K562 (cell line): ENCODE data around the gene PHTF1. TPM values are rescaled to one million over a fixed set of nuclear protein-coding genes. Genes with fewer than 3 reads are reported as not detected.

Experiments used
- CBFA2T2 ChIP-seq: fragments of 450-650 bp; conservative IDR thresholded peaks from 2 replicates; pipeline ENCODE4 v1.6.1; 2017; ENCODE audit warnings: mild to moderate bottlenecking
- CREM ChIP-seq: IDR thresholded peaks from 2 replicates; pipeline ENCODE4 v1.6.1; 2014; ENCODE audit warnings: antibody characterized with exemption, low read depth
- DDX20 ChIP-seq: fragments of 450-650 bp; IDR thresholded peaks from 2 replicates; pipeline ENCODE4 v1.6.1; 2016; ENCODE audit warnings: missing genetic modification characterization, low read depth, mild to moderate bottlenecking, missing compliant biosample characterization, moderate library complexity
- DPF2 ChIP-seq: fragments of 450-650 bp; IDR thresholded peaks from 2 replicates; pipeline ENCODE4 v1.6.1; 2016
- ELF1 ChIP-seq: fragments of 200-800 bp; sonication (Bioruptor generic); IDR thresholded peaks from 2 replicates; pipeline ENCODE4 v1.6.1; 2016; ENCODE audit warnings: missing genetic modification characterization, missing compliant biosample characterization
- FOXP1 ChIP-seq: sonication (generic); formaldehyde crosslinking; IDR thresholded peaks from 2 replicates; pipeline ENCODE4 v1.8.0; 2022; ENCODE audit warnings: mild to moderate bottlenecking, missing genetic modification reagents
- HNRNPL ChIP-seq: fragments of 200-400 bp; formaldehyde crosslinking; IDR thresholded peaks from 2 replicates; pipeline ENCODE4 v1.6.1; 2017; ENCODE audit warnings: low read depth, mild to moderate bottlenecking, low read length
- LCOR ChIP-seq: sonication (generic); formaldehyde crosslinking; IDR thresholded peaks from 2 replicates; pipeline ENCODE4 v1.8.0; 2022; ENCODE audit warnings: mild to moderate bottlenecking, missing genetic modification reagents
- MEF2A ChIP-seq: IDR thresholded peaks from 2 replicates; pipeline ENCODE4 v1.6.1; 2011; ENCODE audit warnings: low read depth, mild to moderate bottlenecking, low read length, moderate library complexity; ENCODE audit not compliant: control insufficient read depth
- PHB ChIP-seq: fragments of 250-450 bp; sonication (Bioruptor Pico); IDR thresholded peaks from 2 replicates; pipeline ENCODE4 v1.5.0; 2021
- PHTF2 ChIP-seq: fragments of 250-450 bp; sonication (Bioruptor Pico); IDR thresholded peaks from 2 replicates; pipeline ENCODE4 v1.5.0; 2021; ENCODE audit warnings: mild to moderate bottlenecking
- POLR2AphosphoS5 ChIP-seq: IDR thresholded peaks from 2 replicates; pipeline ENCODE4 v1.6.1; 2011; ENCODE audit warnings: mild to moderate bottlenecking, low read depth, low read length, moderate library complexity; ENCODE audit not compliant: control insufficient read depth, insufficient read depth
- PTRF ChIP-seq: fragments of 450-650 bp; IDR thresholded peaks from 2 replicates; pipeline ENCODE4 v1.6.1; 2016; ENCODE audit warnings: mild to moderate bottlenecking, missing genetic modification characterization, missing compliant biosample characterization
- RBFOX2 ChIP-seq: fragments of 200-400 bp; formaldehyde crosslinking; IDR thresholded peaks from 2 replicates; pipeline ENCODE4 v1.6.1; 2017; ENCODE audit warnings: low read depth, mild to moderate bottlenecking, low read length, moderate library complexity
- SETDB1 ChIP-seq: IDR thresholded peaks from one replicate; pipeline ENCODE4 v1.6.1; 2012; ENCODE audit warnings: low read length, control low read depth, inconsistent platforms
- SIX5 ChIP-seq, 2 experiments: IDR thresholded peaks; 2 replicates each; pipeline ENCODE4 v1.6.1; 2011; ENCODE audit warnings: low read length in 2 of 2, borderline replicate concordance in 1 of 2, low read depth in 1 of 2, mild to moderate bottlenecking in 1 of 2, moderate library complexity in 1 of 2; ENCODE audit not compliant: insufficient read depth in 1 of 2
- TEAD1 ChIP-seq, 2 experiments: fragments of 450-650 bp in 1 of 2; sonication (generic) in 1 of 2; formaldehyde crosslinking; IDR thresholded peaks; 2 replicates each; pipeline versions ENCODE4 v1.4.0 to v1.8.0; 2020 to 2022; ENCODE audit warnings: mild to moderate bottlenecking in 2 of 2, missing genetic modification reagents in 1 of 2
- ZNF212 ChIP-seq: fragments of 450-650 bp; formaldehyde crosslinking; IDR thresholded peaks from 2 replicates; pipeline ENCODE4 v1.4.0; 2020; ENCODE audit warnings: mild to moderate bottlenecking
- polyA plus RNA-seq, 8 experiments: library from polyadenylated mRNA; depleted of rRNA in 4 of 8; stranded (reverse) in 5 of 8; unstranded in 3 of 8; fragments of >200 nt; fragmentation: Nextera tagmentation in 2 of 8; fragmentation: Illumina TruSeq in 1 of 8; extraction: Ambion mirVana in 2 of 8; extraction: Trizol in 1 of 8; gene quantifications; 2 replicates each; pipeline versions ENCODE4 v1.2.1 to v1.2.3, GENCODE V29; 2011 to 2014; ENCODE audit warnings: inconsistent platforms in 1 of 8, missing spikeins in 1 of 8
- total RNA-seq, 7 experiments: library from RNA; depleted of rRNA in 6 of 7; stranded (reverse); fragments of >200 nt in 6 of 7; fragmentation: Illumina TruSeq in 2 of 7; extraction: Trizol in 2 of 7; gene quantifications; 2 replicates each; pipeline versions ENCODE4 v1.2.1 to v1.2.3, GENCODE V29; 2011 to 2021; ENCODE audit warnings: low replicate concordance in 1 of 7
- TF ChIP-seq, protein P1 (sequence below): fragments of 450-650 bp; formaldehyde crosslinking; IDR thresholded peaks from 2 replicates; pipeline ENCODE4 v1.4.0; 2022; ENCODE audit warnings: mild to moderate bottlenecking, moderate library complexity
- TF ChIP-seq, protein P2 (sequence below): sonication (generic); formaldehyde crosslinking; IDR thresholded peaks from 2 replicates; pipeline ENCODE4 v1.8.0; 2023; ENCODE audit warnings: missing genetic modification reagents, mild to moderate bottlenecking, borderline replicate concordance

PHTF1 gene
- total and polyA plus RNA-seq, 9 of the 15 experiments (the other 6 are each of a cell fraction or from before 2014, with no cell fraction given) = 8.4 to 36.2 (median 23.0) TPM

DNA sequence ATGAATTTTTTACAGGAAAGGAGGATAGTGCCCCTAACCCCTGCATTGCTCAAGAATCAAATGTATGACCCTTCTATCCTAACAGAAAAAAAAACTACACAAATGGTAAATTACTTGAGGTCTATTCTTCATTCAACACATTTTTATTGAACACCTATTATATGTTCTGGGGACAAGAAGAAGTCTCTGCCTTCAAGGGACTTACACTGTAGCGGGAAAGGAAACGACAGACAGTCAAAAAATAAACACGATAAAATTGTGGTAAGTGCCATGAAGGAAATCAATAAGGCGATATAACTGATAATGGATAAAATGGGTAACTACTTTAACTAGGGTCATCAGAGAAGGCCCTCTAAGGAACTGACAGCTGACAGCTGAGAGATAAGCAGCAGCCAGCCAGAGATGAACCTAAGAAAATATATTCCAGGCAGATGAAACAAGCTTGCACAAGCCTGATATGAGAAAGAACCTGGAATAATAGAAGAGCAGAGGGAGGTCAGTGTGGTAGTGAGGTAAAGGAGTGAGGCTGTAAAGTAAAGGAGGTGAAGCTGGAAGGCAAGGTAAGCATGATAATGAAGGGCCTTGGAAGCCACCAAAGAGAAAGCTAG is 66.4 kb downstream of the PHTF1 start (continued):
- TF ChIP-seq HNRNPL (no peak), CREM (no peak), DPF2 (peak; percentile 69), MEF2A (no peak), TEAD1 (CRISPR knock-in tag; IDR thresholded peaks at IDR 0.05) (no peak), POLR2AphosphoS5 (peak; percentile 41; the same call in 1 of the 2 replicates), DDX20 (no peak), ELF1 (tag) (no peak), PHTF2 (CRISPR knock-in tag) (no peak), SIX5 (IDR thresholded peaks at IDR 0.05; ENCODE audit: borderline replicate concordance in 1 of 2, insufficient read depth in 1 of 2, low read depth in 1 of 2, low read length in 2 of 2) (no peak), PTRF (tag) (no peak), CBFA2T2 (peak; percentile 81), SETDB1 (no peak), RBFOX2 (no peak), FOXP1 (CRISPR knock-in tag) (no peak), PHB (CRISPR knock-in tag) (no peak), ZNF212 (CRISPR knock-in tag) (no peak), LCOR (no peak)
- TF ChIP-seq, protein P1, sequence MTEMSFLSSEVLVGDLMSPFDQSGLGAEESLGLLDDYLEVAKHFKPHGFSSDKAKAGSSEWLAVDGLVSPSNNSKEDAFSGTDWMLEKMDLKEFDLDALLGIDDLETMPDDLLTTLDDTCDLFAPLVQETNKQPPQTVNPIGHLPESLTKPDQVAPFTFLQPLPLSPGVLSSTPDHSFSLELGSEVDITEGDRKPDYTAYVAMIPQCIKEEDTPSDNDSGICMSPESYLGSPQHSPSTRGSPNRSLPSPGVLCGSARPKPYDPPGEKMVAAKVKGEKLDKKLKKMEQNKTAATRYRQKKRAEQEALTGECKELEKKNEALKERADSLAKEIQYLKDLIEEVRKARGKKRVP (CRISPR knock-in tag) = no peak
- TF ChIP-seq, protein P2, sequence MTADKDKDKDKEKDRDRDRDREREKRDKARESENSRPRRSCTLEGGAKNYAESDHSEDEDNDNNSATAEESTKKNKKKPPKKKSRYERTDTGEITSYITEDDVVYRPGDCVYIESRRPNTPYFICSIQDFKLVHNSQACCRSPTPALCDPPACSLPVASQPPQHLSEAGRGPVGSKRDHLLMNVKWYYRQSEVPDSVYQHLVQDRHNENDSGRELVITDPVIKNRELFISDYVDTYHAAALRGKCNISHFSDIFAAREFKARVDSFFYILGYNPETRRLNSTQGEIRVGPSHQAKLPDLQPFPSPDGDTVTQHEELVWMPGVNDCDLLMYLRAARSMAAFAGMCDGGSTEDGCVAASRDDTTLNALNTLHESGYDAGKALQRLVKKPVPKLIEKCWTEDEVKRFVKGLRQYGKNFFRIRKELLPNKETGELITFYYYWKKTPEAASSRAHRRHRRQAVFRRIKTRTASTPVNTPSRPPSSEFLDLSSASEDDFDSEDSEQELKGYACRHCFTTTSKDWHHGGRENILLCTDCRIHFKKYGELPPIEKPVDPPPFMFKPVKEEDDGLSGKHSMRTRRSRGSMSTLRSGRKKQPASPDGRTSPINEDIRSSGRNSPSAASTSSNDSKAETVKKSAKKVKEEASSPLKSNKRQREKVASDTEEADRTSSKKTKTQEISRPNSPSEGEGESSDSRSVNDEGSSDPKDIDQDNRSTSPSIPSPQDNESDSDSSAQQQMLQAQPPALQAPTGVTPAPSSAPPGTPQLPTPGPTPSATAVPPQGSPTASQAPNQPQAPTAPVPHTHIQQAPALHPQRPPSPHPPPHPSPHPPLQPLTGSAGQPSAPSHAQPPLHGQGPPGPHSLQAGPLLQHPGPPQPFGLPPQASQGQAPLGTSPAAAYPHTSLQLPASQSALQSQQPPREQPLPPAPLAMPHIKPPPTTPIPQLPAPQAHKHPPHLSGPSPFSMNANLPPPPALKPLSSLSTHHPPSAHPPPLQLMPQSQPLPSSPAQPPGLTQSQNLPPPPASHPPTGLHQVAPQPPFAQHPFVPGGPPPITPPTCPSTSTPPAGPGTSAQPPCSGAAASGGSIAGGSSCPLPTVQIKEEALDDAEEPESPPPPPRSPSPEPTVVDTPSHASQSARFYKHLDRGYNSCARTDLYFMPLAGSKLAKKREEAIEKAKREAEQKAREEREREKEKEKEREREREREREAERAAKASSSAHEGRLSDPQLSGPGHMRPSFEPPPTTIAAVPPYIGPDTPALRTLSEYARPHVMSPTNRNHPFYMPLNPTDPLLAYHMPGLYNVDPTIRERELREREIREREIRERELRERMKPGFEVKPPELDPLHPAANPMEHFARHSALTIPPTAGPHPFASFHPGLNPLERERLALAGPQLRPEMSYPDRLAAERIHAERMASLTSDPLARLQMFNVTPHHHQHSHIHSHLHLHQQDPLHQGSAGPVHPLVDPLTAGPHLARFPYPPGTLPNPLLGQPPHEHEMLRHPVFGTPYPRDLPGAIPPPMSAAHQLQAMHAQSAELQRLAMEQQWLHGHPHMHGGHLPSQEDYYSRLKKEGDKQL = no peak
